Glomerular endothelial cell (primary cell): ENCODE results near the gene ME1. TPM values are rescaled to one million over a fixed set of nuclear protein-coding genes. Genes with fewer than 3 reads are reported as not detected.
"Not testable (repeated sequence)": the region's sequence is repeated elsewhere in the genome, so short reads cannot be mapped to it uniquely, and the experiment has no call there.

ENCODE experiments used
- DNase-seq: peaks from one replicate; pipeline ENCODE4 v3.0.0-alpha.2; 2011; ENCODE audit warnings: low read depth, low spot score; ENCODE audit errors: extremely low read depth
- total RNA-seq: library from RNA; depleted of rRNA; stranded (reverse); fragments of >200 nt; gene quantifications from 2 replicates; pipeline ENCODE4 v1.2.3, GENCODE V29; 2015

ME1 gene
- total RNA-seq, 1 donor from 2014 or later: 13.8 TPM

GRCh38 chr6:83265384-83265783, 165.5 kb downstream of the ME1 start:
- DNase-seq: no peak

GRCh38 chr6:83260577-83260976, 170.3 kb downstream of the ME1 start:
- no peak for DNase-seq

GRCh38 chr6:83258517-83258916, 172.3 kb downstream of the ME1 start:
- no peak for DNase-seq

- DNase-seq: no peak
These were observed 173.1 kb downstream of the ME1 start for GRCh38 chr6:83257791-83258190.

- not testable (repeated sequence) for DNase-seq
These were observed 174.1 kb downstream of the ME1 start for GRCh38 chr6:83256719-83257118.

GRCh38 chr6:83252719-83253118, 178.1 kb downstream of the ME1 start:
- DNase-seq: no peak

GRCh38 chr6:83250235-83250634, 180.6 kb downstream of the ME1 start:
- DNase-seq: no peak

GRCh38 chr6:83247471-83247870, 183.4 kb downstream of the ME1 start:
- DNase-seq: no peak

- no peak for DNase-seq
These were observed 199.7 kb downstream of the ME1 start for GRCh38 chr6:83231146-83231545.

- DNase-seq: no peak
These were observed 204.3 kb downstream of the ME1 start for GRCh38 chr6:83226517-83226916.

- no peak for DNase-seq
These were observed 208.9 kb downstream of the ME1 start for GRCh38 chr6:83221889-83222479.

- DNase-seq: no peak
These were observed 209.6 kb downstream of the ME1 start for GRCh38 chr6:83221276-83221675.

- no peak for DNase-seq
These were observed 210.7 kb downstream of the ME1 start for GRCh38 chr6:83220121-83220520.

GRCh38 chr6:83218646-83219045, 212.2 kb downstream of the ME1 start:
- no peak for DNase-seq

- no peak for DNase-seq
These were observed 214.0 kb downstream of the ME1 start for GRCh38 chr6:83216806-83217205.

- DNase-seq: no peak
These were observed 215.5 kb downstream of the ME1 start for GRCh38 chr6:83215131-83216047.

- no peak for DNase-seq
These were observed 228.8 kb downstream of the ME1 start for GRCh38 chr6:83202031-83202430.

- no peak for DNase-seq
These were observed 231.0 kb downstream of the ME1 start for GRCh38 chr6:83199863-83200225.

GRCh38 chr6:83199173-83199862, 231.5 kb downstream of the ME1 start:
- DNase-seq: no peak

GRCh38 chr6:83198486-83199172, 232.2 kb downstream of the ME1 start:
- DNase-seq: no peak
